ENCODE measurements around the gene GAN.
"Not testable (repeated sequence)": the region's sequence is repeated elsewhere in the genome, so short reads cannot be mapped to it uniquely, and the experiment has no call there.

GAN gene

GRCh38 chr16:81401035-81401950 lies 86.5 kb downstream of the GAN start:
- DNase-seq (ENCODE audit: low spot score) = no peak

GRCh38 chr16:81403208-81403600 lies 88.4 kb downstream of the GAN start:
- no peak for DNase-seq (ENCODE audit: low spot score)

GRCh38 chr16:81403601-81404391 lies 89.0 kb downstream of the GAN start:
- peak; percentile 87 for DNase-seq (ENCODE audit: low spot score)

- DNase-seq (ENCODE audit: low spot score) = not testable (repeated sequence)
Measured at GRCh38 chr16:81405002-81405401, 90.2 kb downstream of the GAN start.

- no peak for DNase-seq (ENCODE audit: low spot score)
Measured at GRCh38 chr16:81405702-81406113, 90.9 kb downstream of the GAN start.

DNA sequence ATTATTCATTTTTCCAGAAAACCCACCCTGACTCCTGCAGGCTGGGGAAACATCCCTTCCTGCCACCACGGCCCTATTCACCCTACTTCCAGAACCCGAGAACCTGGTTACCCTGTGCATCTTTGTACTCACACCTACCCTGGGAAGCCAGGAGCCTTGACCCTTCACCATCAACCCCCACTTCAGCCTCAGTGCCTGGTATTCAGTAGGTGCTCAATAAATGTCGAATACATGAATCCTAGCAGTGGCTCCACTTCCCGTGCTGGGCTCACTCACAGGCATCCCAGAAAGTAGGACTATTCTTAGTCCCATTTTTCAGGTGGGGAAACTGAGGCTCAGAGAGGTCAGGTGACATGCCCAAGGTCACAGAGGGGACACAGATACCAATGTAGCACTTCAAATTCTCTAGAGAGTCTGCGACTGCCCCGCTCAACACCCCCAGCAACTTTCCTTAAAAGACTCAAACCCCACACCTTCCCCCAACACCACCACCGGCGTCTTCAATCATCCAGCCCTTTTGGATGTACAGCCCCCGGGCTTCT lies 93.7 kb downstream of the GAN start:
- no peak for DNase-seq (ENCODE audit: low spot score)

DNA sequence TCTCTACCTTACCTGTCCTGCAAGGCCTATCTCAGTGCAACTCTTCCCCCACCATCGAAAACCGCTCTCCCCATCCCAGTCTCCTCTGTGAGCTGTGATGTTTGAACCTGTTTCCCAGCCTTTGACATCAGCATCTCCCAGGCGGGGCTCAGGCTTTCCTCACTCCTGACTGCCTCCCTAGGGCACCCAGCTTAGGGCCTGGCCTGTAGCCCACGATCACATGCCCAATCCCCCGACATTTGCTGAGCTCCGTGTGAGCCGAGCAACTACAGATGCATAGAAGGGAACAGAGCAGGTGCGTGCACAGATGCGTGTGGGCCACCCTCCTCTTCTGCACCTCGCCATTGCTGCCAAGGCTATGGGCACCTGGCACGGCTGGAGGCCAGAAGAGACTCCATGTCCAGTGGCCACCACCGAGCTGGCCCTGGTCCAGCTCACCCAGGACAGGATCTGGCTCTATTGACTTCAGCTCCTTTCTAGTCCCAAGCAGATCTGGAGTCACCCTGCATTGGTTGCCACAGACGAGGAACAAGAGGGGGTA lies 94.3 kb downstream of the GAN start:
- no peak for DNase-seq (ENCODE audit: low spot score)

DNA sequence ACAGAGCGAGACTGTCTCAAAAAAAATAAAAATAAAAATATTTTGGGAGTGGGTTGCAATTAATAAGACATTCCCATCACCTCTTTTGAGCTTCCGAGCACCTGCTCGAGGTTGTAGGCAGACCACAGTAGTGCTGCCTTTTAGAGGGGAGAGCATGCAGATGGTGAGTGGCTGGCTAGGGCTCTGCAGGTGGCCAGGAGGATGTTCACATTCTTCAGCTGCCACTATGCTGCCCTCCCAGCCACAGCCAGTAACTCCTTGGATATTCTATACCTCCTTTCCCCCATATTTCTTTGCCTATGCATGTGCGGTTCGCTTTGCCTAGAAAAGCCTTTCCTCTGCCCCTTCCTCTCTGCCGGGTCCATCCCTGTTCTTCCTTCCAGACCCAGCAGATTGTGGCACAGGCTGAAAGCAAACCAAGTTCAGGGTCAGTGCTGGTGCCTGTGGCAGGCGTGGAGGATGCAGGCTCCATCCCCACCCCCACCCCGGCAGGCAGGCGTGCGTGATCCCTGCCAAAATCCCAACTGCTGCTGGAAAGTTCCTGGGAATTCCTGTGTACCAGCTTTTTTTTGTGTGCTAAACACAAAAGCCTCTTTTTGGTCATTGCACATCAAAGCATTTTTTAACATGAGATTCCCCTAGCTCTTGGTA lies 96.0 kb downstream of the GAN start:
- DNase-seq (ENCODE audit: low spot score) = no peak

DNA sequence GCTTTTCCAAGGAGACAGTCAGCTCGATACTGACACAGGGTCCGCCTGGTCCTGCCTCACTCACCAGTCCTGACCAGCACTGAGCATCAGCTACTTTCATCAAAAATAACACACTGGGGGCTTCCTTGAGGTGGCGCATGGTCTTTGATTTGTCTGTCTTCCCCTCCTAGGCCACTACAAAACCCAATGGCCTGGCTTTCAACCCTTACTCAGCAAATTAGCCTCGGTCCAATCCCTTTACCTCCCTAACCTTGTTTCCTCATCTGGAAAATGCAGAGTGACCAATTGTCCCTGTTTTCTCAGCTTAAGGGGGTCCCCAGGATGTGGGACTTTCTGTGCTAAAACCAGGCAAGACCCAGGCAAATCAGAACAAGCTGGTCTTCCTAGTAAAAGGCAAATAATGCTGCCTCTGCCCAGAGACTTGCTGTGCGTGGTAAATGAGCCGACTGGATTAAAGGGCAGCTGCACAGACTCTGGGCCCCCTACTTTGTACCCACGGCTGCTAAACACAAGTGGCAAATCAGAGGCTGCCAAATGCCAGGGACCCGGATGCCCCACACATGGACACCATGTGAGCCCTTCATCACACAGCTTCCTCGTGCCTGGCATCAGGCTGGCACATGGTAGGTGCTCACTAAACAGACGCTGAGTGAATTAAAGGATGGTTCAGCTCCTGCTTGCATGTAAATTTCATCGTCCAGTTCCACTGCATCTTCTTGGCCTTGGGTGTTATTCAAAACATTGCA lies 98.7 kb downstream of the GAN start:
- no peak for DNase-seq (ENCODE audit: low spot score)

DNA sequence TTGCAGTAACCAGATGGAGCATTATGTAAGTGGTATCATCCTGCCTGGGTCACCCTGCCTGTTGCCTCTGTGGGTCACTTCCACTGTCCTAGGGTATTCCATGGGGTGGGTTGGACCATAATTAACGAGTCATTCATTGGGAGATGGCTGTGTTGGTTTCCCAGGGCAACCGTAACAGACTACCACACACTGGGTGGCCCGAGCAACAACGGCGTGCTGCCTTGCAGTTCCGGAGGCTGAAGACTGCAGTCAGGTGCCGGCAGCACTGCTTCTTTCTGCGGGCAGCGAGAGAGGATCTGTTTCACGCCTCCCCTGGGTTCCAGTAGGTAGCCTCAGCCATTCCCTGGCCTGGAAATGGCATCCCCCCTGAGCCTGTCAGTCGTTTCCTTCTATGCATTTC lies 101.0 kb downstream of the GAN start:
- DNase-seq (ENCODE audit: low spot score) = no peak

- DNase-seq (ENCODE audit: low spot score) = no peak
Measured at GRCh38 chr16:81416749-81417148, 102.0 kb downstream of the GAN start.

DNA sequence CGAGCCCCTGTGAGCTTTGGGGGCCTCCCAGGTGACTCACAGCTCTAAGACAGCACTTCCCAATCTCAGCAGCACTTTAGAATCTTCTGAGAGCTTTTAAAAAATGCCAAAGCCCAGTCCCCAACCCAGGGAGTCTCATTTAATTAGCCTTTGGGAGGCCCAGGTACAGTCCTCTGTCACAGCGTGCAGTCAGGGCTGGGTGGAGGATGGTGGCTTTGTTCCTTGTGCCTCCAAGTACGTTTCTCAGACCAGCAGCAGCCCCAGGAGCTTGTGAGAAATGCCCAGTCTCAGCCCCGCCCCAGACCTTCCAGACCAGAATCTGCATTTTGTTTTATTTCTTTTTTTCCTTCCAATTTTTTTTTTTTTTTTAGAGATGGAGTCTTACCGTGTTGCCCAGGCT lies 102.4 kb downstream of the GAN start:
- no peak for DNase-seq (ENCODE audit: low spot score)

DNA sequence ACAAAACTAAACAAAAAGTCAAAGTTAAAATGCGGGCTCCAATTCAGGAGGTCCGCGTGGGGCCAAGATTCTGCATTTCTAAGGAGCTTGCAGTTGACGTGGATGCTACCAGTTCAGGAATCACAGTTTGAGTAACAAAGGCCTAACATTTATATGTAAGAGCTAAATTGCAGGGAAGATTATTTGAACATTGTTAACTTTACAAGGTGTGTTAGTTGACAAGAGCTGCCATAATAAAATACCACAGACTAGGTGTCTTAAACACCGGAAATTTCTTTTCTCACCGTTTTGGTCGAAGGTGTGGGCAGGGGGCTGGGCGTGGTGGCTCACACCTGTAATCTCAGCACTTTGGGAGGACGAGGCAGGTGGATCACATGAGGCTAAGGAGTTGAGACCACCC lies 105.0 kb downstream of the GAN start:
- DNase-seq (ENCODE audit: low spot score) = no peak

DNA sequence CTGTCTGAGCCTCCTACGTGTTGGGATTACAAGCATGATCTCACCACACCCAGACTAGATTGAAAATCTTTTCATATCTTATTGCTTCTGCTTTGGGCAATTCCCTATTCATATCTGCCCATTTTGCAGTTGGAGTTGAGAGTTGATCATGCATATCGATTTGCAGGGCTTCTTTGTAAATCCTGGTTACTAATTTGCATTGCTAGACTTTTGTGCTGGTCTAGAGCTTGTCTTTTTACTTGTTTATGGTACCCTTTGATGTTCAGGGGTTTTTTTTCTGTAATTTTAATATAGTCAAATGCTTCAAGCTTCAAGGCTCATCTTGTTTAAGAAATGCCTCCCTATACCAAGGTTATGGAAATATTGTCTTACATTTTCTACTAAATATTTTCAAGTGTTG lies 106.4 kb downstream of the GAN start:
- no peak for DNase-seq (ENCODE audit: low spot score)

DNA sequence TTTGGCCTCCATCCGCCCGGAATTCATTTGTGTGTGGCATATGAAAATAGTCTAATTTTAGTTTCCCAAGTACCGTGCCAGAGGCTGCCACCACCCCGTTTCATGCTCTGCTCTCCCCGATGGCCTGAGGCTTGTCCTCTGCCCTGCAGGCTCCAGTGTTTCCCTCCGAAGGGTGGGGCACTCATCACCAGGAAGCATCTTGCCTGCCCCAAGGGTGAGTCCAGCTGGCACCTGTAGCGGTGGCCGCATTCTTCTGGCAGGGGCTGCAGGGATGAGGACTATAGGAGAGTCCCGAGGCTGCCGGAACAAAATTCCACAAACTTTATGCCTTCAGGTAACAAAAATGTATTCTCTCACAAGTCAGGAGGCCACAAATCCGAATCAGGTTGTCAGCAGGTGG lies 106.8 kb downstream of the GAN start:
- DNase-seq (ENCODE audit: low spot score) = no peak

DNA sequence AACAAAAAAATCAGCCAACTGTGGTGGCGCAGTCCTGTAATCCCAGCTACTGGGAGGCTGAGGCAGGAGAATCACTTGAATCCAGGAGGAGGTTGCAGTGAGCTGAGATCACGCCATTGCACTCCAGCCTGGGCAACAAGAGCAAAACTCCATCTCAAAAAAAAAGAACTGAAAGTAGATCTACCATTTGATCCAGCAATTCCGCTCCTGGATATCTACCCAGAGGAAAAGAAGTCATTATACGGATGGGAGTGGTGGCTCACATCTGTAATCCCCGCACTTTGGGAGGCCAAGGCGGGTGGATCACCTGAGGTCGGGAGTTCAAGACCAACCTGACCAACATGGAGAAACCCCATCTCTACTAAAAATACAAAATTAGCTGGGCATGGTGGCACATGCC lies 107.4 kb downstream of the GAN start:
- DNase-seq (ENCODE audit: low spot score) = not testable (repeated sequence)

GRCh38 chr16:81424771-81425170 lies 110.0 kb downstream of the GAN start:
- no peak for DNase-seq (ENCODE audit: low spot score)

DNA sequence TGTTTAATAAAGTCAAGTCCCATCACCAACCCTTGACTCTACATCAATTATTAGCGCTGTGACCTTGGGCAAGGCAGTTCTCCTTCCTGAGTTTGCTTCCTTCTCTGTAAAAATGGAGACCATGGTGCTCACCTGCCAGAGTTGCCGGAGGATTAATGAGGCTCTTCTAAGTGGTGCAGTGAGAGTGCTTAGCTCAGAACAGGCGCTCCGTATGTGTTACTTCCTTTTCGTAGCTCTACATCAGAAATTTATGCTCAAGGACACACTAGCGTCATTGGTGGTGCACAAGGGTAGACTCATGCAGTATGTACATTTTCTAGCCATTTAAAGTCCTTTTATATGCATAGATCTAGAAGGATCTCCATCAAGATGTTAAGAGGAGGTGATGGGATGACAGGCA lies 112.5 kb downstream of the GAN start:
- no peak for DNase-seq (ENCODE audit: low spot score)

DNA sequence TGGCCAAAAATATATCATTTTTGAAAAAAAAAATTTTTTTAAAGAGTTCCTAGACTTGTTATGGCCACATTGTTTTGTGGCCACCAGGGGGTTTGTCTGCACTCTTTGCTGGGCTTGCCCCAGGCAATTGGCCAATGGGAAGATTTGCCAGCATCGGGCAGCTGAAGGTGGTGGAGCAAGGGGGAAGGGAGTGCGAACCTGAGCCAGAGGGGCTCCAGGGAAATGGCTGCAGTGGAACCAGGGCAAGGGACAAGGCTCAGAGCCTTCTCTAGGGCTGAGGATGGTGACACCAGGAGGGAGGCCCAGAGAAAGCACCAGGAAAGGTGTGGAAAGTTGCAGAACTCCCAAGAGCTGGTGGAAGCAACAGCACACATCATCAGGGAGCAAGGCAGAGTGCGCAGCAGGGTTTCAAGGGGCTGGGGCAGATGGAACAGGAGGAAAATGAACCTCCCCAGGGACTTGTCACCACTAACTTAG lies 114.3 kb downstream of the GAN start:
- peak; percentile 64 for DNase-seq (ENCODE audit: low spot score)

DNA sequence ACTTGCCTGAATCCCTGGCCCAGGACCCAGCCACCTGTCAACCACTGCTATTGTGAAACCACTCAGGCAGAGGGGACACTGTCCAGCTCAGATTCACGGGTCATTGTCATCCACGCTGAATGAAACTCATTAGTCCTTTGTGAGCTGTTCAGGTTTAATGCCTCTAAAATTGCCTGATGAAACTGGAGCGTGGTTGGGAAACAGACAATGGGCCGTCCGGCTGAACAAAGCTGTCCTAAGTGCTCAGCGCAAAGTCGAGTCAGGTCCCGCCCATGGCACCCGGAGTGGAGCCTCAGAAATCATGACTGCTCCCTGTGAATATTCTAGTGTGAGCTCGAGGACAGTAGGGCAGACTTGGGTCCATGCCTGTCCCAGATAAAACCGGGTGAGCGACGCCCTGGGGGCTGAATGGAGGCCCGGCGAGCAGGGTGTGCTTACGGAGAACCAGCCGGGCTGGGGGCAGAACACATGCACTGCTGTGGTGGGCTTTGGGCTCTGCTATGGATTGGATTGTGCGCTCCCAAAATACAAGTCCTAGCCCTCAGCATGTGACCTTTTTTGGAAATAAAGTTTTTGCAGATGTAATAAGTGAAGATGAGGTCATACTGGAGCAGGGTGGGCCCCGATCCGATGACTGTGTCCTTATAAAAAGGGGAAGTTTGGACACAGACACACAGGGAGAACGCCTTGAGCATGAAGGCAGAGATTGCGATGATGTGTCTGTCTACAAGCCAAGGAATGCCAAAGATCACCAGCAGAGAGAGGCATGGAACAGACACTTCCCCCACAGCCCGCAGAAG lies 117.0 kb downstream of the GAN start:
- DNase-seq (ENCODE audit: low spot score) = no peak
